GM23248 (cell line): ENCODE measurements around the gene TM2D1.

ENCODE experiments used
- EZH2 ChIP-seq: fragments of 200-600 bp; sonication (generic); IDR thresholded peaks from 2 replicates; pipeline ENCODE4 v1.6.1; 2018; ENCODE audit warnings: antibody characterized with exemption, mild to moderate bottlenecking; ENCODE audit not compliant: insufficient read depth, poor library complexity, severe bottlenecking
- EZH2phosphoT487 ChIP-seq: fragments of 200-600 bp; sonication (generic); IDR thresholded peaks from 2 replicates; pipeline ENCODE4 v1.6.1; 2018; ENCODE audit warnings: antibody characterized with exemption, moderate library complexity, mild to moderate bottlenecking, low read depth; ENCODE audit not compliant: insufficient read depth

DNA sequence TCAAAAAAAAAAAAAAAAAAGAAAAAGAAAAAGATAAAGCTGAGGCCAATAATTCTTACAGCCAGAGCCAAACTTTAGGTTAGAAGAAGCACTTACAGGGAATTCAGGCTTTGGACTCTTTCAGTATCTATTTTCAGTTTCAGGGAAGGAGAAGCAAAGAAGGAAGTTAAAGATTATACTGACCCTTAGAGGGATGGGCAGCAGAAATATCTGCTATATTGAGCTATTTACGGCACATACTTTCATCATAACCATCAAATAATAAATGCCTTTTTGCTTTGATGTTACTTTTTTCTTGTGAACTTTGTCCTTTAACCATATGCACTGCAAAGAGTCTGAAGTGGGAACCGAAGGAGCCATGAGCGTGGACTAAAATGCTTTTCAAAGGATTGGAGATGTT lies 42.0 kb downstream of the TM2D1 start:
- TF ChIP-seq EZH2phosphoT487 (no peak), EZH2 (no peak)
